ENCODE measurements around the gene EME2. TPM values are rescaled to one million over a fixed set of nuclear protein-coding genes. Genes with fewer than 3 reads are reported as not detected.

The EME2 gene
- total and polyA plus RNA-seq, 2 donors (not counting 1 experiment from before 2014, with no cell fraction given), result 34.6 to 42.5 TPM

DNA sequence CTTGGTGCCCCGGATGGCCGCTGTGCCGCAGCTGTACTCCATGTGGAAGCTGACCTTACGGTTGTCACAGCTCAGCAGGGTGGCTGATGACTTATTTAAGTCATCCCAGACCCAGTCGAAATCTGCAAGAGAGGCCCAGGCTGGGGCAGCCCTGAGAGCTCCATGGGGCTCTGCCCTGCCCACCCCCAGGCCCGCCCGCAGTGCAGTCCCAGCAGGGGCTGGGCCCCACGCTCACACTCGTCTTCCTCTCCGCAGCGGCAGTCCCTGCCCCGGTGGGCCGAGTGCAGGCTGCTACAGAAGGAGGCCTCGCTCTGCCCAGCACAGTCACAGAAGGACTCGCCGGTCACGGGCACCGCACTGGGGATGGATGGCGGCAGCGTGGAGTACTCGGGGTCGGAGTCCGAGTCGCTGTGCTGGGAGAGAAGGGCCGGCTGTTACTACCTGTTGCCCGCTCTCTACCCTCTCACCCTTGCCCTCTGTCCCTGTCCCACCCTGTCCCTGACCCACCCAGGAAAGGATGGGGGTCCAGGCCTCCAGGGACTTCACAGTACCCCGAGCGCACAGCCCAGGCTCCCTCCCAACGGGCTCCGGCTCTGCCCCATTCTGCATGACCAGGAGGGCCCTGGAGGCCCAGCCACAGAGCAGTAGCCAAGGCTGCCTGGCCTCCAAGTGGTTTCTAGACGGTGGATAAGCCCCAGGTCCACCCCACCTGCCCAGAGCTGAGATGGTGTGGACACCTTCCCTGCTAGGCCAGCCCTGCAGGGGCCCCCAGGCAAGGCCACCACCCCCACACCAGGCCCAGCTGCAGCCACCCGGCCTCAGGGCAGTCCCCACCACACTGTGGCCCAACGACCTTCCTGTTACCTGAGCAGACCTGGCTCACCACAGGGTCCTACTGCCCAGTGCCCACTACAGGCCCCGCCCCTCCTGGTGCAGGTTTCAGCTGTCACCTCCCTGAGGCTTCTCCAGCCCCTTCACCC is 5.9 kb downstream of the EME2 start:
- no peak overlapping the region for H3K9ac ChIP-seq (ENCODE audit: low read length)
- H3K9me3 Mint-ChIP-seq (ENCODE audit: insufficient read depth), result no peaks in the 10 kb centered on the region
- H2AFZ ChIP-seq (ENCODE audit: insufficient read depth, low read depth, low read length, poor library complexity, severe bottlenecking), result no peak overlapping the region
- peaks cover 73% of the 10 kb centered on the region for H4K20me1 ChIP-seq (ENCODE audit: control insufficient read depth, insufficient read depth, low read length, poor library complexity, severe bottlenecking)
- no peaks in the 10 kb centered on the region for H3K27me3 Mint-ChIP-seq
- H3K36me3 ChIP-seq (replicated peaks in 1 of 2; ENCODE audit: control extremely low read depth in 1 of 2, control insufficient read depth in 1 of 2, extremely low read depth in 1 of 2, insufficient read depth in 2 of 2, low read length in 1 of 2), result peaks cover 0 to 29% of the 10 kb centered on the region in 2 experiments
- intact Hi-C loops (cut with micrococcal nuclease), result no loop called here
- 94% methylated on average over 32 of the region's 34 CpGs for WGBS (ENCODE audit: insufficient coverage)
- H3K79me2 ChIP-seq (ENCODE audit: control insufficient read depth, insufficient read depth, low read length), result peaks cover 51% of the 10 kb centered on the region
- no peak for ATAC-seq (ENCODE audit: low read depth)
- DNase-seq, result no peak
- H3K4me1 ChIP-seq (ENCODE audit: control insufficient read depth in 2 of 2, insufficient read depth in 2 of 2, low read length in 2 of 2), result peaks cover 21 to 40% of the 10 kb centered on the region in 2 donors
- CTCF ChIA-PET, result interaction anchor here (1.3 kb wide), 1 partner anchor 68 kb away, joined by 3 read pairs; no protein-coding TSS in a partner anchor
- H3K4me2 ChIP-seq (replicated peaks; ENCODE audit: low read depth, low read length, poor library complexity, severe bottlenecking), result no peak overlapping the region
- H3K4me3 ChIP-seq (ENCODE audit: control extremely low read depth in 1 of 5, extremely low read depth in 1 of 5, insufficient read depth in 1 of 5, low read depth in 2 of 5, low read length in 4 of 5), result no peak overlapping the region
- peaks cover 32% of the 10 kb centered on the region for H3K4me1 Mint-ChIP-seq
- POLR2A ChIA-PET, result no interaction called here
- no peaks in the 10 kb centered on the region for H3K9me3 ChIP-seq (ENCODE audit: control extremely low read depth in 1 of 3, control insufficient read depth in 2 of 3, insufficient read depth in 1 of 3, low read length in 2 of 3)
- no peak overlapping the region for H3K4me3 Mint-ChIP-seq
- no peak overlapping the region for H3K27ac ChIP-seq (ENCODE audit: low read length in 2 of 2)
- no peak for TF ChIP-seq EZH2 (IDR thresholded peaks at IDR 0.05; ENCODE audit: borderline replicate concordance, insufficient read depth, low read depth, low read length, poor library complexity, severe bottlenecking)
- TF ChIP-seq, protein P1, sequence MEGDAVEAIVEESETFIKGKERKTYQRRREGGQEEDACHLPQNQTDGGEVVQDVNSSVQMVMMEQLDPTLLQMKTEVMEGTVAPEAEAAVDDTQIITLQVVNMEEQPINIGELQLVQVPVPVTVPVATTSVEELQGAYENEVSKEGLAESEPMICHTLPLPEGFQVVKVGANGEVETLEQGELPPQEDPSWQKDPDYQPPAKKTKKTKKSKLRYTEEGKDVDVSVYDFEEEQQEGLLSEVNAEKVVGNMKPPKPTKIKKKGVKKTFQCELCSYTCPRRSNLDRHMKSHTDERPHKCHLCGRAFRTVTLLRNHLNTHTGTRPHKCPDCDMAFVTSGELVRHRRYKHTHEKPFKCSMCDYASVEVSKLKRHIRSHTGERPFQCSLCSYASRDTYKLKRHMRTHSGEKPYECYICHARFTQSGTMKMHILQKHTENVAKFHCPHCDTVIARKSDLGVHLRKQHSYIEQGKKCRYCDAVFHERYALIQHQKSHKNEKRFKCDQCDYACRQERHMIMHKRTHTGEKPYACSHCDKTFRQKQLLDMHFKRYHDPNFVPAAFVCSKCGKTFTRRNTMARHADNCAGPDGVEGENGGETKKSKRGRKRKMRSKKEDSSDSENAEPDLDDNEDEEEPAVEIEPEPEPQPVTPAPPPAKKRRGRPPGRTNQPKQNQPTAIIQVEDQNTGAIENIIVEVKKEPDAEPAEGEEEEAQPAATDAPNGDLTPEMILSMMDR (IDR thresholded peaks at IDR 0.05), result no peak
- peak overlapping the region; percentile 32 for H3K27ac Mint-ChIP-seq
- H3K27me3 ChIP-seq (replicated peaks in 1 of 4; ENCODE audit: control extremely low read depth in 1 of 4, control insufficient read depth in 3 of 4, insufficient read depth in 4 of 4, low read length in 3 of 4), result no peaks in the 10 kb centered on the region

DNA sequence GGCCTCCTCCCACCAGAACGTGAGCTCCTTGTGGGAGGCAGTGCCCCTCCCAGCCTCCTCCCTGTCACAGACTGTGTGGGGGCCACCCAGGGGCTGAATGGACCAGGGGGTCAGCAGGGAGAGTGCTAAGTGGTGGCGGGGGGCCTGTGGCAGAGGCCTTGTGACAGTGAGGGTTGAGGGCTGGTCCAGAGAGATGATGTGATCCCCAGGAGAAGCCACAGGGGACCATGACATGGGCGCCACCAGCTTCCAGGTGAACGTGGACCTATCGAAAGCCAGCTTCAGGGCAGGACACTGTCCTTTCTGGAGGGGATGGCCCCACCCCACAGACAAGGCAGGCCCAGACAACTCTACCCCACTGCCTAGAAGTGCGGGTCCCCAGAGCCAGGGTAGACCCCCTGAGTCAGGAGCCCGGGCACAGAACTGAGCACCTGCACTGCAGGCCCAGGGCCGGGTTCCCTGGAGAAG is 6.7 kb downstream of the EME2 start:
- H3K27ac ChIP-seq (ENCODE audit: low read length in 2 of 2), result no peak overlapping the region
- DNase-seq (no peak), ATAC-seq (ENCODE audit: low read depth) (no peak)
- Mint-ChIP-seq H3K27ac (peak overlapping the region; percentile 32), H3K27me3 (no peaks in the 10 kb centered on the region), H3K4me1 (peaks cover 28% of the 10 kb centered on the region), H3K9me3 (ENCODE audit: insufficient read depth) (no peaks in the 10 kb centered on the region), H3K4me3 (no peak overlapping the region)
- POLR2A ChIA-PET, result no interaction called here
- H3K4me2 ChIP-seq (replicated peaks; ENCODE audit: low read depth, low read length, poor library complexity, severe bottlenecking), result no peak overlapping the region
- 97% methylated on average over 7 of the region's 8 CpGs for WGBS (ENCODE audit: insufficient coverage)
- H3K9ac ChIP-seq (ENCODE audit: low read length), result no peak overlapping the region
- intact Hi-C loops (cut with micrococcal nuclease), result no loop called here
- H3K4me1 ChIP-seq (ENCODE audit: control insufficient read depth in 2 of 2, insufficient read depth in 2 of 2, low read length in 2 of 2), result peaks cover 15 to 42% of the 10 kb centered on the region in 2 donors
- no peak overlapping the region for H3K4me3 ChIP-seq (ENCODE audit: control extremely low read depth in 1 of 5, extremely low read depth in 1 of 5, insufficient read depth in 1 of 5, low read depth in 2 of 5, low read length in 4 of 5)
- no peaks in the 10 kb centered on the region for H3K27me3 ChIP-seq (replicated peaks in 1 of 4; ENCODE audit: control extremely low read depth in 1 of 4, control insufficient read depth in 3 of 4, insufficient read depth in 4 of 4, low read length in 3 of 4)
- no peaks in the 10 kb centered on the region for H3K9me3 ChIP-seq (ENCODE audit: control extremely low read depth in 1 of 3, control insufficient read depth in 2 of 3, insufficient read depth in 1 of 3, low read length in 2 of 3)
- no peak overlapping the region for H2AFZ ChIP-seq (ENCODE audit: insufficient read depth, low read depth, low read length, poor library complexity, severe bottlenecking)
- H3K36me3 ChIP-seq (replicated peaks in 1 of 2; ENCODE audit: control extremely low read depth in 1 of 2, control insufficient read depth in 1 of 2, extremely low read depth in 1 of 2, insufficient read depth in 2 of 2, low read length in 1 of 2), result peaks cover 0 to 29% of the 10 kb centered on the region in 2 experiments
- CTCF ChIA-PET, result interaction anchor here (1.3 kb wide), 1 partner anchor 69 kb away, joined by 3 read pairs; no protein-coding TSS in a partner anchor
- peaks cover 76% of the 10 kb centered on the region for H4K20me1 ChIP-seq (ENCODE audit: control insufficient read depth, insufficient read depth, low read length, poor library complexity, severe bottlenecking)
- TF ChIP-seq, protein P1 (IDR thresholded peaks at IDR 0.05), result no peak
- no peak for TF ChIP-seq EZH2 (IDR thresholded peaks at IDR 0.05; ENCODE audit: borderline replicate concordance, insufficient read depth, low read depth, low read length, poor library complexity, severe bottlenecking)
- peaks cover 49% of the 10 kb centered on the region for H3K79me2 ChIP-seq (ENCODE audit: control insufficient read depth, insufficient read depth, low read length)

All from B cell (primary cell).